K562 (cell line): ENCODE data around the gene GNAS-AS1. TPM values are rescaled to one million over a fixed set of nuclear protein-coding genes. Genes with fewer than 3 reads are reported as not detected.

Source experiments
- ATAC-seq: fragments of 200-7000 bp; cut with Tn5 transposase; 3 replicates; pipeline ENCODE4 v1.9.1; 2020; ENCODE audit warnings: moderate library complexity
- BruUV-seq: library from RNA; stranded (reverse); fragments of 400-500 nt; replicated peaks from 2 replicates; lab custom pipeline; 2021; lab: Mats Ljungman, UMichigan
- CTCF ChIA-PET: fragments of 300-600 bp; formaldehyde crosslinking; extraction: SDS; loops from one replicate; lab custom pipeline; 2021; ENCODE audit warnings: low intra/inter-chr PET ratio; lab: Yijun Ruan, JAX
- POLR2A ChIA-PET: fragments of 300-600, 350-650 bp; sonication (Branson Sonifier 250); formaldehyde crosslinking; extraction: SDS; loops from one replicate; lab custom pipeline; 2021; ENCODE audit warnings: antibody characterized with exemption, inconsistent platforms; lab: Yijun Ruan, JAX
- DNase-seq, 4 experiments: peaks; one replicate each; pipeline versions ENCODE4 v3.0.0 to v3.0.0-alpha.2; 2011 to 2018; ENCODE audit warnings: low spot score in 3 of 4, mixed read lengths in 3 of 4; ENCODE audit errors: extremely low read depth in 1 of 4
- FAIRE-seq: peaks from 2 replicates; lab custom pipeline; 2011; peaks lifted over from hg19 to GRCh38; lab: Jason Lieb, UNC
- H2AFZ ChIP-seq: 2 replicates; pipeline ENCODE4 v1.6.0; 2011; ENCODE audit warnings: low read depth, low read length, control low read depth, inconsistent platforms
- H3K27ac ChIP-seq: fragments of 200-600 bp; 3 replicates; pipeline ENCODE4 v1.8.0; 2011; ENCODE audit warnings: low read depth, mild to moderate bottlenecking, control low read depth, inconsistent platforms, low read length, moderate library complexity, mixed read lengths; ENCODE audit errors: extremely low read depth
- H3K27me3 ChIP-seq, 2 experiments: fragments of 300-600 bp in 1 of 2; 2 replicates in 1 of 2; 3 replicates in 1 of 2; pipeline versions ENCODE4 v1.6.0 to v1.8.0; 2011; ENCODE audit warnings: inconsistent platforms in 2 of 2, low read length in 2 of 2, mild to moderate bottlenecking in 1 of 2, mixed read lengths in 1 of 2, moderate library complexity in 1 of 2; ENCODE audit not compliant: control insufficient read depth in 2 of 2, insufficient read depth in 2 of 2
- H3K36me3 ChIP-seq: fragments of 300-600 bp; 3 replicates; pipeline ENCODE4 v1.8.0; 2011; ENCODE audit warnings: mild to moderate bottlenecking, low read length, inconsistent platforms; ENCODE audit not compliant: control insufficient read depth, insufficient read depth
- H3K4me1 ChIP-seq, 2 experiments: fragments of 200-600 bp in 1 of 2; replicated peaks in 1 of 2; 2 replicates in 1 of 2; 3 replicates in 1 of 2; pipeline versions ENCODE4 v1.5.1 to v1.8.0; 2011; ENCODE audit warnings: inconsistent platforms in 2 of 2, low read length in 2 of 2, mild to moderate bottlenecking in 1 of 2, mixed read lengths in 1 of 2, moderate library complexity in 1 of 2; ENCODE audit not compliant: control insufficient read depth in 2 of 2, insufficient read depth in 2 of 2
- H3K4me2 ChIP-seq: 2 replicates; pipeline ENCODE4 v1.6.1; 2011; ENCODE audit warnings: low read length, control low read depth, inconsistent platforms, mixed read lengths; ENCODE audit not compliant: insufficient read depth
- H3K4me3 ChIP-seq: fragments of 200-600 bp; sonication (generic), shearing (Covaris generic); 2 replicates; pipeline ENCODE4 v1.5.1; 2016; ENCODE audit warnings: control low read depth, inconsistent platforms
- H3K79me2 ChIP-seq: fragments of 200-600 bp; 3 replicates; pipeline ENCODE4 v1.8.0; 2011; ENCODE audit warnings: low read length, inconsistent platforms; ENCODE audit not compliant: control insufficient read depth, insufficient read depth
- H3K9ac ChIP-seq, 2 experiments: 2 replicates each; pipeline versions ENCODE4 v1.6.0 to v1.6.1; 2011; ENCODE audit warnings: low read depth in 2 of 2, low read length in 2 of 2, control low read depth in 1 of 2, inconsistent platforms in 1 of 2, mild to moderate bottlenecking in 1 of 2, mixed read lengths in 1 of 2; ENCODE audit not compliant: insufficient read depth in 1 of 2
- H3K9me1 ChIP-seq: one replicate; pipeline ENCODE4 v1.6.0; 2011; ENCODE audit warnings: inconsistent platforms, mild to moderate bottlenecking, low read length, moderate library complexity; ENCODE audit not compliant: control insufficient read depth, insufficient read depth
- H3K9me3 ChIP-seq: replicated peaks from 2 replicates; pipeline ENCODE4 v1.5.1; 2011; ENCODE audit warnings: low read depth, low read length, inconsistent platforms; ENCODE audit not compliant: control insufficient read depth, insufficient read depth
- H4K20me1 ChIP-seq: replicated peaks from 2 replicates; pipeline ENCODE4 v1.6.1; 2011; ENCODE audit warnings: low read length, inconsistent platforms, mixed read lengths; ENCODE audit not compliant: control insufficient read depth, insufficient read depth
- HOXB6 ChIP-seq: fragments of 250-450 bp; sonication (Bioruptor Pico); IDR thresholded peaks from 2 replicates; pipeline ENCODE4 v1.5.1; 2022; ENCODE audit warnings: mild to moderate bottlenecking, borderline replicate concordance
- NCOA2 ChIP-seq, 2 experiments: fragments of 450-650 bp; IDR thresholded peaks; 2 replicates each; pipeline ENCODE4 v1.6.1; 2018; ENCODE audit warnings: mild to moderate bottlenecking in 2 of 2, moderate library complexity in 1 of 2; ENCODE audit not compliant: partially characterized antibody in 2 of 2
- PCBP2 ChIP-seq: fragments of 200-400 bp; formaldehyde crosslinking; IDR thresholded peaks from 2 replicates; pipeline ENCODE4 v1.6.1; 2018; ENCODE audit warnings: low read length, low read depth, mild to moderate bottlenecking, moderate library complexity; ENCODE audit not compliant: poor library complexity, severe bottlenecking
- POLR2AphosphoS2 ChIP-seq: IDR thresholded peaks from 2 replicates; pipeline ENCODE4 v1.6.1; 2012; ENCODE audit warnings: low read length, improper control_type of control experiment
- SRSF1 ChIP-seq: fragments of 200-400 bp; formaldehyde crosslinking; IDR thresholded peaks from 2 replicates; pipeline ENCODE4 v1.6.1; 2017; ENCODE audit warnings: mild to moderate bottlenecking, low read depth, low read length, moderate library complexity
- ZNF324 ChIP-seq: fragments of 250-450 bp; sonication (Bioruptor Pico); IDR thresholded peaks from 2 replicates; pipeline ENCODE4 v1.4.0; 2020; ENCODE audit warnings: mild to moderate bottlenecking
- ZNF347 ChIP-seq: fragments of 450-650 bp; formaldehyde crosslinking; IDR thresholded peaks from 2 replicates; pipeline ENCODE4 v1.4.0; 2020; ENCODE audit warnings: low read depth, mild to moderate bottlenecking, moderate library complexity
- WGBS: fragments of 100-300 bp; shearing (Covaris generic); methylation state at CpG from one replicate; pipeline ENCODE4 v1.1.6; 2016; ENCODE audit warnings: low coverage, mixed read lengths; ENCODE audit not compliant: insufficient coverage; ENCODE audit errors: missing lambda C conversion rate; 5-methylcytosine and 5-hydroxymethylcytosine counted together
- in situ Hi-C: fragments of 300-500 bp; cut with MboI; formaldehyde crosslinking; loops from 4 replicates; pipeline ENCODE4 v1.15.0; 2018; ENCODE audit warnings: inconsistent platforms, mixed read lengths
- intact Hi-C: fragments of 100-400 bp; cut with micrococcal nuclease; formaldehyde crosslinking; loops from 2 replicates; pipeline ENCODE4 v1.14.2; 2022
- polyA plus RNA-seq, 8 experiments: library from polyadenylated mRNA; depleted of rRNA in 4 of 8; stranded (reverse) in 5 of 8; unstranded in 3 of 8; fragments of >200 nt; fragmentation: Nextera tagmentation in 2 of 8; fragmentation: Illumina TruSeq in 1 of 8; extraction: Ambion mirVana in 2 of 8; extraction: Trizol in 1 of 8; gene quantifications; 2 replicates each; pipeline versions ENCODE4 v1.2.1 to v1.2.3, GENCODE V29; 2011 to 2014; ENCODE audit warnings: inconsistent platforms in 1 of 8, missing spikeins in 1 of 8
- total RNA-seq, 7 experiments: library from RNA; depleted of rRNA in 6 of 7; stranded (reverse); fragments of >200 nt in 6 of 7; fragmentation: Illumina TruSeq in 2 of 7; extraction: Trizol in 2 of 7; gene quantifications; 2 replicates each; pipeline versions ENCODE4 v1.2.1 to v1.2.3, GENCODE V29; 2011 to 2021; ENCODE audit warnings: low replicate concordance in 1 of 7
- TF ChIP-seq, protein P1 (sequence below): conservative IDR thresholded peaks from 2 replicates; pipeline ENCODE4 v1.6.1; 2011; ENCODE audit warnings: low read depth, mild to moderate bottlenecking, low read length; ENCODE audit not compliant: control insufficient read depth
- TF ChIP-seq, protein P2 (sequence below): fragments of 450-650 bp; formaldehyde crosslinking; IDR thresholded peaks from 2 replicates; pipeline ENCODE4 v1.4.0; 2022; ENCODE audit warnings: missing genetic modification characterization

The GNAS-AS1 gene
- total and polyA plus RNA-seq, 9 of the 15 experiments (the other 6 are each of a cell fraction or from before 2014, with no cell fraction given) = 0.04 to 2.5 (median 0.25) TPM

GRCh38 chr20:58829531-58829941, 21.2 kb downstream of the GNAS-AS1 start:
- CTCF ChIA-PET = no interaction called here
- H3K27ac ChIP-seq = no peak overlapping the region
- H3K9ac ChIP-seq = no peak overlapping the region
- TF ChIP-seq HOXB6 (CRISPR knock-in tag) (no peak), PCBP2 (no peak), ZNF324 (CRISPR knock-in tag) (no peak), SRSF1 (no peak), NCOA2 (IDR thresholded peaks at IDR 0.05; ENCODE audit: partially characterized antibody in 2 of 2) (no peak), ZNF347 (CRISPR knock-in tag) (no peak), POLR2AphosphoS2 (no peak)
- TF ChIP-seq, protein P1, sequence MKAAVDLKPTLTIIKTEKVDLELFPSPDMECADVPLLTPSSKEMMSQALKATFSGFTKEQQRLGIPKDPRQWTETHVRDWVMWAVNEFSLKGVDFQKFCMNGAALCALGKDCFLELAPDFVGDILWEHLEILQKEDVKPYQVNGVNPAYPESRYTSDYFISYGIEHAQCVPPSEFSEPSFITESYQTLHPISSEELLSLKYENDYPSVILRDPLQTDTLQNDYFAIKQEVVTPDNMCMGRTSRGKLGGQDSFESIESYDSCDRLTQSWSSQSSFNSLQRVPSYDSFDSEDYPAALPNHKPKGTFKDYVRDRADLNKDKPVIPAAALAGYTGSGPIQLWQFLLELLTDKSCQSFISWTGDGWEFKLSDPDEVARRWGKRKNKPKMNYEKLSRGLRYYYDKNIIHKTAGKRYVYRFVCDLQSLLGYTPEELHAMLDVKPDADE = no peak
- TF ChIP-seq, protein P2, sequence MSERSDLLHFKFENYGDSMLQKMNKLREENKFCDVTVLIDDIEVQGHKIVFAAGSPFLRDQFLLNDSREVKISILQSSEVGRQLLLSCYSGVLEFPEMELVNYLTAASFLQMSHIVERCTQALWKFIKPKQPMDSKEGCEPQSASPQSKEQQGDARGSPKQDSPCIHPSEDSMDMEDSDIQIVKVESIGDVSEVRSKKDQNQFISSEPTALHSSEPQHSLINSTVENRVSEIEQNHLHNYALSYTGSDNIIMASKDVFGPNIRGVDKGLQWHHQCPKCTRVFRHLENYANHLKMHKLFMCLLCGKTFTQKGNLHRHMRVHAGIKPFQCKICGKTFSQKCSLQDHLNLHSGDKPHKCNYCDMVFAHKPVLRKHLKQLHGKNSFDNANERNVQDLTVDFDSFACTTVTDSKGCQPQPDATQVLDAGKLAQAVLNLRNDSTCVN (CRISPR knock-in tag) = no peak
- TF ChIP-seq, all 486 proteins: peak for 0
- H3K79me2 ChIP-seq = no peaks in the 10 kb centered on the region
- no peak for FAIRE-seq
- intact Hi-C loops (no loop called here), in situ Hi-C loops (loop anchor here (10.0 kb wide), 1 partner anchor 355 kb away; no protein-coding TSS in a partner anchor)
- H3K4me1 ChIP-seq = no peaks in the 10 kb centered on the region
- H3K4me3 ChIP-seq = no peak overlapping the region
- no peaks in the 10 kb centered on the region for H3K36me3 ChIP-seq
- H3K27me3 ChIP-seq = peaks cover 7 to 16% of the 10 kb centered on the region in 2 experiments
- no peaks in the 10 kb centered on the region for H3K9me3 ChIP-seq
- no peaks in the 10 kb centered on the region; the same call in 1 of the 2 replicates for H4K20me1 ChIP-seq
- POLR2A ChIA-PET = interaction anchor here (0.6 to 0.7 kb wide), 2 partner anchors 636 to 742 kb away, joined by 3 read pairs; no protein-coding TSS in a partner anchor
- ATAC-seq = no peak
- no peak overlapping the region for H3K4me2 ChIP-seq
- H3K9me1 ChIP-seq = no peaks in the 10 kb centered on the region
- H2AFZ ChIP-seq = no peak overlapping the region
- no peak for DNase-seq
- no TSS peak for BruUV-seq
- WGBS = 11% methylated on average over 6 of the region's 6 CpGs
